Measurements from ENCODE around the gene MAP2K2.
"Not testable (repeated sequence)": the region's sequence is repeated elsewhere in the genome, so short reads cannot be mapped to it uniquely, and the experiment has no call there.

The MAP2K2 gene

DNA sequence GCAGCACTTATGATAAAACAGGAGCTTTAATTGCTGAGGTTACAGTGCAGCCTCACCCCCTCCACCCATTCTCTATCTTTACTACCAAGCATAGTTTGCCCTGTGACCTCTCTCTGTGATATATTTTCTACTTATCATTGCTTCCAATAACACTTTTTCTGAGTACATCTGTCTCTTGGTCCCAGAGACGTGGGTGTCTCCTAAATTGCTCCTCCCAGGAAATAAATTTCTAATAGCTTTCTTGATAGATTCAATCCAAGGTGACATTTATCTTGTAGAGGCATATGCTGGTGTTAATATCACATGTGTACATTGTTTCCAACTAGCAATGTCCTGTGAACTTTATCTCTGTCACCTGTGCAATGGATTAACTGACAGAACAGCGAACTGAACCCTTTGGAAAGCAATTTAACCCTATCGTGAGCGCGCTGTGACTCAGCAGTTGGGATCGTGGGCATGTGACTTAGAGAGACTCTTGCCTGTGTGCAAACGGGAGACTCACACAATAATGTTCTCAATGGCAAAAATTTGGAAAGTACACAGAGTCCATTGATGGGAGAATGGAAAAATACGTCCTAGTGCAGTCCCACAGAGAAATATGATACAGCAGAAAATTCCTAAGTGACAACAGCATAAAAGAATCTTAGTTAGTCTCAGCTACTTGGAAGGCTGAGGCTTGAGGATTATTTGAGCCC lies 7.0 kb upstream of the MAP2K2 start:
- no peak for DNase-seq (ENCODE audit: low read depth in 2 of 2)

DNA sequence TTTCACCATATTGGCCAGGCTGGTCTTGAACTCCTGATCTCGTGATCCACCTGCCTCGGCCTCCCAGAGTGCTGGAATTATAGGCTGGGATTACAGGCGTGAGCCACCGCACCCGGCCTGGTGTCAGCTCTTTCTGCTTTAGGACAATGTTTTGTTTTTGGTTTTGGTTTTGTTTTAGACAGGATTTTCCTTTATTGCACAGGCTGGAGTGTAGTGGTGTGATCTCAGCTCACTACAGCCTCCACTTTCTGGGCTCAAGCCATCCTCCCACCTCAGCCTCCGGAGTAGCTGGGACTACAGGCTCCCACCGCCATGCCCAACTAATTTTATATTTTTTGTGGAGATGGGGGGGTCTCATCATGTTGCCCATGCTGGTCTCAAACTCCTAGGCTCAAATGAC lies 5.1 kb upstream of the MAP2K2 start:
- DNase-seq (ENCODE audit: low read depth in 2 of 2): not testable (repeated sequence)

DNA sequence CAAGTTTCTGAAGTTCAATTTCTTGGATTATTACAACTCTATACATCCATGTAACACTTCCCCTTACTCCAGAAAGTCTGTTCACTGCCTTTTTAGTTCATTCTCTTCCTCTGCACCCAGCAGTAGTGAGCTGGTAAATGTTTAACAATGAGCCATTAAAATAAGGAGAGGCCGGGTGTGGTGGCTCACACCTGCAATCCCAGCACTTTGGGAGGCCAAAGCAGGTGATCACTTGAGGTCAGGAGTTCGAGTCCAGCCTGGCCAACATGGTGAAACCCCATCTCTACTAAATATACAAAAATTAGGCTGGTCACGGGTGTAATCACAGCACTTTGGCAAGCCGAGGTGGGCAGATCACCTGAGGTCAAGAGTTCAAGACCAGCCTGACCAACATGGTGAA lies 3.4 kb upstream of the MAP2K2 start:
- not testable (repeated sequence) for DNase-seq (ENCODE audit: low read depth in 2 of 2)

DNA sequence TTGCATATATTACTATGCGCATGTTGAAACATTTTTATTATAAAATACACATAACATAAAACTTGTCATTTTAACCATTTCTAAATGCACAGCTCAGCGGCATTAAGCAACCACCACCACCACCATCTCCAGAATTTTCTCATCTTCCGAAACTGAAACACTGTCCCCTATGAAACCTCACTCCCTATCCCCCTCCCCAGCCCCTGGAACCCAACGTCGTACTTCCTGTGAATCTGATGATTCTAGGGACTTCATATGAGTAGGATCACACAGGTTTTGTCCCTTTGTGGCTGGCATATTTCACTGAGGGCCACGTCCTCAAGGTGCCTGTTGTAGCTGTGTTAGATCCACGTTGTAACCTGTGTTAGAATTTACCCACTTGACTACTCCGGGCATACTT lies 716 bp upstream of the MAP2K2 start:
- no peak for DNase-seq (ENCODE audit: low read depth in 2 of 2)

DNA sequence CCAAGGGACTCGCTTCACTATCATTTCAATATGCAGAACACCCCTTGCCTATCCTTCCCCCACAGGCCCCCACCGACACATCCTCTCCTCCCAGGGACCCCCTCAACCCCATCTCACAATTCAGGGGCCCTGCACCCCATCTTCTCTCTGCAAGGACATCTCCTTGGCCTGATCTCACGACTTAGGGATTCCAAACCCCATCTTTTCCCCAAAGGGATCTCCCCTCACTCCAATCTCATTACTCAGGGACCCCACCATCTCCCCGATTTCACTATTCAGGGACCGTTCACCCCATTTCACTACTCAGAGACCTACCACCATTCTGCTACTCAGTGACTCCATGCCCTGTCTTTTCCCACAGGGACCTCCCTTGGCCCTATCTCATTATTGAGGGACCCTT lies 1.4 kb downstream of the MAP2K2 start:
- no peak for DNase-seq (ENCODE audit: low read depth in 2 of 2)

DNA sequence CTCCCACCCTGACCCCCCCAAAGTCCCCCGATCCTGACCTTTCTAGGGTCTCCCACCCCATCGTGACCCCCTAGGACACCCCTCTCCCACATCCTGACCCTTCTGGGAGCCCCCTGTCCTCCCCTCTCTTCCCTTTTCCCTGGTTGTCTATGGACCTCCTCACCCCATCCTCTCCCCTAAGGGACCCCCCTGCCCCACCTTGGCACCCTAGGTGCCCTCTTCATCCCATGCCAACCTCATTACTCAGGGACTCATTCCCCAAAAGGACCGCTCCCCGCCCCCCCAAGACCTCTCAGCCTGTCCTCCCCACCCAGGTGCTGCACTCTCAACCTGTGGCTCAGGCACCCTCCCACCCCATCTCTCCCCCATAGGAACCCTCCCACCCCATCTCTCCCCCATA lies 2.1 kb downstream of the MAP2K2 start:
- no peak for DNase-seq (ENCODE audit: low read depth in 2 of 2)

DNA sequence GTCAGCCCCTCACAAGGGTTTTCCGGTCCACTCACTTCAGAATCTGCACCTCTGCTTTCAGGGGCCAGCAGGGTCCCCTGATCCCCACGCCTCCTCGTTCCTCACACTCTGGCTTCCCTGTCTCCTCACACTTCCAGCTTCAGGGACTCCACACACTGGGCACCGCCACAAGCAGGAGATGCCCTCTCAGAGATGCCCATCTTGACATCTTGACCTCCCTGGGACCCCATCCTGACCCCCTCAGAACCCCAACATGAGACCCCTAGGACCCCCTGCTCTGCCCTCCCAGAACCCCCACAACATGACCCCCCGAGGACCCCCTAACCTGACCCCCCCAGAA lies 2.7 kb downstream of the MAP2K2 start:
- no peak for DNase-seq (ENCODE audit: low read depth in 2 of 2)

DNA sequence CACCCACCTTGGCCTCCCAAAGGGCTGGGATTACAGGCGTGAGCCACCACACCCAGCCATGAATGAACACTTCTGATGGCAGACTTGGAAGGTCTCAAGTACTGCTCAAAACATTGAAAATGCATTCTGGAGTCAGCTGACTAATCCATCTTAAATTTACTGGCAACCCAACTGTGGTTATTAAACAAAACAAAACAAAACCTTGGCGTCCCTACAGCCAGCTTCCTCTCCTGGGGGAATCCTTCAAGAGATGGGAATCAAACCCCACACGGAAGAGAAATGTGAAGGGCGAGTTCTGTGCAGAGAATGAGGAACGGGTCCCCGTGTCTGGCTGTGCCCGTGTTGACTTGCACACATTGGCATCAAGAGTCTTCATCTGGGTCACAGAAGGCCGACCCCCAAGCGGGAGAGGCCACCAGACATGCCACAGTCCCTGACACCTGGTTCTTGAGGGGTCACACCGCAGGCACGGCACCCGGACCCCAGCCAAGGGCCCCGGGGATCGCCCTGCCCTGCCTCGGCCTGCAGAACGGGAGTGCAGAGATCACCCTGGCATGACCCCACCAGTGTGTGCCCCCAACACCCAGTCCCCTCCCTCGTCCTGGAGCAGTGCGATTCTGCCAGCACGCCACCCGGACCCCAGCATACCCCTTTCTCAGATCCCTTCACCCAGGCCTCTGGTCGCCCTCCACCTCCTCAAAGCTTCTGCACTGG lies 3.2 kb downstream of the MAP2K2 start:
- DNase-seq (ENCODE audit: low read depth in 2 of 2): no peak

DNA sequence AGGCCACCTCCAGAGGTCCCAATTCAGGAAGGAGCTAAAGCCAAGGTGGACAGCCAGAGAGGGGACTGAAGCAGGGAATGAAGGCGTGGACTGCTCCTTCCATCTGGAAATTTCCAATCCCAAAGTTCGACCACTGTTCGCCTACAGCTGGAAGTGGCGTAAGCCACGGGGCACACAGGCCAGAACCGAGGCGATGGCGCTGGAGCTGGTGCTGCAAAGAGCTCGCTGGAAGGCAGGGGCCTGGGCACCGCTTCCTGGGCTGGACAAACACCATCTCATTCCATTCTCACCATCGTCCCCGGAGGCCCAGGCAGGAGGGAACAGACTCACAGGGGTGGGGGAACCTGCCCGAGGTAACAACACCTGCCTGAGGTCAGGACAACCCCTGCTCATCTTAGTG lies 4.2 kb downstream of the MAP2K2 start:
- no peak for DNase-seq (ENCODE audit: low read depth in 2 of 2)

DNA sequence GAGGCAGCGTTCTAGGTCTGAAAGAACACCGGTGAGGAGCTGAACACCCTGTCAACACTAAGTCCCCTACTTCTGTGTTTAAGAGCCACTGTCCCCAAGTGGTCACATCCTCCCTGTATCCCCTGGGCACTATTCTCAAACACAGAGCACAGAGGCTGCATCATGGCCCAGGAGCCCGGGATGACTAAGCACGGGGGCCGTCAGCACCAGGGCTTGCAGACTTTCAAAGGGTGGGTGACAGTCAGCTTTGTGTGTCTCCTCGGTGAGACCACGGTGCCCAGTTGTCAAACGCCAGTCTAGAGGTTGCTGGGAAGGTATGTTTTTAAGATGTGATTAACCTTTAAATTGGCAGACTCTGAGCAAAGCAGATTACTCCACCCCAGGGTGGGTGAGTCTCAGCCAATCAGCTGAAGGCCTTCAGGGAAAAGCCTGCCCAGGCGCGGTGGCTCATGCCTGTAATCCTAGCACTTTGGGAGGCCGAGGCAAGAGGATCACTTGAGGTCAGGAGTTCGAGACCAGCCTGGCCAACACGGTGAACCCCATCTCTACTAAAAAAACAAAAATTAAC lies 8.0 kb downstream of the MAP2K2 start:
- DNase-seq (ENCODE audit: low read depth in 2 of 2): no peak

DNA sequence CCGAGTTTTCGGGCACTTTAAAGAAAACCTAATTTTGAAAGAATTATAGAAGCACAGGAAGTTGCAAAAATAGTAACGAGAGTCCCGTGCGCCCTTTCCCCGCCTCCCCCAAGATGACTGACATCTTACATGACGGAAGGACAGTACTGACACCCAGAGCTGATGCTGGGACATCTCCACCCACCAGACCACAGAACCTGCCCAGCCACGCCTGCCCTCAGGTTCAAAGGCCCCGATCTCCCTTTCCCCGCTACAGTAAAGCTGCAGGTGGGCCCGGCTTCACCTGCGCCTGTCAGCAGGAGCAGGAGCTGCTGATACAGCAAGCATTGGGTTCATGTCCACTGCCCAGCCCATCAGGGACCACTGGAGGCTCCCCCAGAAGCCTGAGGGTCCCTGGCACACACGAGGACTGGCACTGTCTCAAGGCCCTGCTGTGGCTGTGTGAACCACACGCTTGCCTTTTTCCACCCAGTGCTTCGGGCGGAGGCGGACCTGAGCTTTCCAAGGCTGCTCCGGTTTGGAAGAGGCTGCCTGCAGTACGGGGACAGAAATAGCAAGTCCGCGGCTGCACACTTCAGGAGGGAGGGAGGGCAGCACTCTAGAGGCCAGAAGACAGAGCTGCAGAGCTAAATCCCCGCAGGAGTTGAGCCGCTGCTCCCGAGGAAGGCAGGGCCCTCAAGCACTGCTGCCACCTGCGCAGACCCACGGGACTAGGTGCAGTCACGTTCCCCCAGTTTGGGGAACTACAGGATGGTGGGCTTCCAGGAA lies 8.7 kb downstream of the MAP2K2 start:
- peak in 1 of 2 donors; percentile 36 for DNase-seq (ENCODE audit: low read depth in 2 of 2)

DNA sequence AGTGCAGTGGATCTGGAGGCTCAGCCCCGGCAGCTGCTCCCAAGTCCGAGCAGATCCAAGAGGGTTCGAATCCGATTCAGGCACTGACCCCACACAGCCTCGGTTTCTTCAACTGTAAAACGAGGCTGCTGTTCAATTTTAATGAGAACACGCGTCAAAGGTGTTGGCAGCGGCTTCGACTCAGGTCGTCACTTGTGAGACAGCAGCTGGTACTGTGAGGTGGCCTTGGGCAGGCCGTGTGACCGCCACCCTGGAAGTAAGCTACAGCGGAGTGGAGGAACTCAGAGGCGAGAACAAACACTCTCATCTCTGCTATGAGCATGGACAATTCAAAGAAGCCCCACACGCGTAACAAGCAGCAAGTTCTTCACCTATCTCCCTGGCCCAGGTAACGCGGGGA lies 9.7 kb downstream of the MAP2K2 start:
- DNase-seq (ENCODE audit: low read depth in 2 of 2): no peak

DNA sequence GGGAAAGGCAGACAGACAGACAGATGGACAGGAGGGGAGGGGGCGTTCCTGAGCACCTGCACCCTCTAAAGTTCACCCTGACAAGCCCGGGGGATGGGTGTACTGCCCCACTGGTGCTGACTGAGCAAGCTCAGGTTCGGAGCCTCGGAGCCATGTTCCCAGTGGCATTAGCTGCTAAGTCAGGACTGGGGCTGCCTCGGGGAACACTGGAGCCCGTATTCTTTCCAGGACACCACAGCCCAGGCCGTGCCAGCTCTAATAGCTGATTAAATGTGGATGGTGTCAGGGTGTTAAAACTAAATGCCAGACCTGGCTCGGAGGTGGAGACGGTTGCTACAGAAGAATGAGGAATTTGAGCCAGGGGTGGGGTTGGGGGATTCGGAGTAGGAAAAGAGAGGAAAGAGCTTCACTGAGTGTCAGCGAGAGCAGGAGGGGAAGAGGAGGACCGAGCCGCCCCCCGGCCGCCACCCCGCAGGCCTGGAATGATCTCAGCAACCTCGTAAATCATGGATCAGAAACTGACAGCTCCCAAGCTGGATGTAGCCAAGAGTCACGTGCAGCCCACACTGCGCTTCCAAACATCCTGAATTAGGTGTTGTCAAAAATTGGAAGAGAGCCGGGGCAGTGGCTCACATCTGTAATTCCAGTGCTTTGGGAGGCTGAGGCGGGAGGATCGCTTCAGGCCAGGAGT lies 10.4 kb downstream of the MAP2K2 start:
- DNase-seq (ENCODE audit: low read depth in 2 of 2): no peak

DNA sequence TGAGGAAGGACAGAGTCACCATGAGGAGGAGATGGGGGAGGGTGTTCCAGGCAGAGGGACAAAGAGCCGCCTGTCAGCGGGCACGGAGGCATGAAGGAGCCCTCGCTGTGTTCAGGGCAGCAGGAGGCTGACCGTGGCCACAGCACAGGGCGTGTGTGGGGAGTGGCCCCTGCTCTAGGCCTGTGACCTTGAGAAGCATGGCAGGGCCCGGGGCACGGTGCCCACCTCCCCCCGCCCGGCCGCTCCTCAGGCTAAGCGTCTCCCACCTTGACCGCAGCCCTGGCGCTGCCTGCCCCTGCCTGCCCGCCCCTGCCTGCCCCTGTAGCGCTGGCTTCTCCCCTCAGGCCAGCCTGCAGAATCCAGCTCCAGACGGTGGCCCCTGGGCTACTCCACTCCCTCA lies 11.6 kb downstream of the MAP2K2 start:
- DNase-seq (ENCODE audit: low read depth in 2 of 2): no peak

DNA sequence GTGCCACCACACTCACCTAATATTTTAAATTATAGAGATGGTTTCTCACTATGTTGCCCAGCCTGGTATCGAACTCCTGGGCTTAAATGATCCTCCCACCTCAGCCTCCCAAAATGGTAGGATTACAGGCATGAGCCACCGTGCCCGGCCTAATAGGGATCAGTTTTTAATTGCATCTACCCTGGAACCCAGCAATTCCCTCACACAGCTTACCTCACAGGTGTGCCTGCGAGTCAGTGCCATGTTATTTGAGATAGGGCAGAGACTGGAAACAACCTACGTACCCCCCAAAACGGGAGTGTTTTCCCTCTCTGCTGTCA lies 14.3 kb downstream of the MAP2K2 start:
- DNase-seq (ENCODE audit: low read depth in 2 of 2): no peak

DNA sequence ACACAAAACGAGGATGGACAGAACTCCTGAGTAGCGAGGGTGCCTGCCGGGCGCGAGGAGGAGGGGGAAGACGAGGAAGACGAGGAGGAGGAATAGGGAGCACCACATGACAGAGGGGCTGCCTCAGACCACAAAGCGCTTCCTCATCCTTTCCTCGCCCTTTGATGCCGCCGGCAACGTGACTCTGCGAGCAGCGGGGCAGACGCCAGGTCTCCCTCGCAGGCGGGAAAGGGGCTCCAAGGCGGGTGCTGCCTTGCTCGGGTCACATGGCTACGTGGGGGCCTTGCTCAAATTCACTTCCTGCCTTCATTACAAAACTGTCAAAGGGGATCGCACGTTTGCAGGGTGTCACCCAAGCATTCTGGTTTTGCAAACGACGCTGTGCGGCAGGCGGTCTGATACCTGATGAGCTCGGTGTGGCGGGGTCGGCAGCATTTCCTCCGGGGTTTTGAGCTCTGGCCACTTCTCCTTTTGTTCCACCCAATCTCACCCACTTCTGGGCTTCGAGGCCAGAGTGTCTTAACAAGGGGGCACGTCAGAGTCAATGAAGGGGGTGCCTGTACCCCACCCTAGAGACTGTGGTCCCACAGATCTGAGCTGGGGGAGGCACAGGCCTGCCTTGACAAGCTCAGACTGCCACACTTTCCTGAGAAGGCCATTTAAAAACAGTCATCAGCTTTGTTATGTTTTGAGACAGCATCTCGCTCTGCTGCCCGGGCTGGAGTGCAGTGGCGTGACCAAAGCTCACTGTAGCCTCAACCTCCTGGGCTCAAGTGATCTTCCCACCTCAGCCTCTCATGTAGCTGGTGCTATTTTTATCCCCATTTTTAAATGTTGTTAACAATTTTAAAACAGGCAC lies 14.9 kb downstream of the MAP2K2 start:
- no peak for DNase-seq (ENCODE audit: low read depth in 2 of 2)

DNA sequence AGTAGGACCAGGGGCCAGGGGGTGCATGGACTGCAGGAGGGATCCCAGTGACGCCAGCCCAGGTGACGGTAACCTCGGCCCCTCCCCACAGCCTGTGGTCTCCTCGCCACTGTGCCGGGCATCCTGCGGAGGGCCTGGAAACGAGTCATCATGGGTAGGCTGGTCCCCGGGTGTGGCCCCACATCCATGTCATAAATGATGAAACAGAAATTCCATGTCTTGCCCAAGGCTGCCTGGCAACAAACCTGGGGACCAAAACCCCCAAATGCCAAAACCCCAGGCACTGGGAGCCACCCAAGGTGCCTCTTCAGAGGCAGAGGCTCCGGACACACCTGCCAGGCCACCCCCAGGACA lies 20.9 kb downstream of the MAP2K2 start:
- no peak for DNase-seq (ENCODE audit: low read depth in 2 of 2)

DNA sequence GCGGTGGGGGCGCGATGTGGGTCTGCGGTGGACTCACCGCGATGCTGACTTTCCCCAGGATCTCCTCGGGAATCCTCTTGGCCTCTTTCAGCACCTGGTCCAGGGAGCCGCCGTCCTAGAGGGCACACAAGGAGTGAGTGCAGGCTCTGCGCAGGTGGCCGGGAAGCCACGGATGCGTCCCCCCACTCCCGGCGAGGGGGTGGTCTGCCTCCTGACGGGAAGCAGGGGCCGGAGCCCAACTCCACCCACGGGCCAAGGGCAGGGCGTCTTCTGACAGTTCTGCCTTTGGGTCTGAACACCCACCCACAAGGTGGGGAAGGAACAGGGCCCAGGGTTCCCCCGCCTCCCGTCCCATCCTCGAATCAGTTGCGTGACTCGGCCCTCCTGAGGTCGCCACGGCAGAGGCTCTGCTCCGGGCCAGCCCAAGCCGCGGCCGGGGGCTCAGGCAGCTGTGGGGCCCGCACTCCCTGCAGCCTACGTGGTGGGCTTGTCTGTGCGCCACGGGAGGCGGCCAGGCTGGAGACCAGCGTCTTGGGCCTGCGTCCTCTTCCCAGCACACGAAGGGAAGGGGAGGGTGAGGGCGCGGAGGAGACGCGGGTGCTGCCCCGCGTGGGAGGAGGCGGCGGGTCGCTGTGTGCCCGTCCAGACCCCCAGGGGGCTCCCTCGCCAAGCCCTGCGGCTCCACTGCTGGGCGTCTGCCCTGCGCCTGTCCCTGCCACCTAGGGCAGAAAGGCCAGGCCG lies 21.4 kb downstream of the MAP2K2 start:
- DNase-seq (ENCODE audit: low read depth in 2 of 2): no peak

DNA sequence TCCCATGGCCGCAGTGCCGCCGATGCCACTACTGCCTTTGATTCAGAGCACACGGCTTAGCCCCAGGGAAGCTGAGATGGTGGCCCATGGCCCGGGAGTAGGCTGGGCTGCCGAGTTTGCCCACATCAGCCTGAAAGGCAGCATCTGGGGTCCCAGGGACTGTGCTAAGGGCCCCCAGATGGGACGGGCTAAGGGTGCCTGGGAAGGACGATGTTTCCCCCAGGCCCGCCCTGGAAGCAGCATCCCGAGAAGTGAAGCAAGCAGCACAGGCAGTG lies 22.5 kb downstream of the MAP2K2 start:
- DNase-seq (ENCODE audit: low read depth in 2 of 2): no peak

DNA sequence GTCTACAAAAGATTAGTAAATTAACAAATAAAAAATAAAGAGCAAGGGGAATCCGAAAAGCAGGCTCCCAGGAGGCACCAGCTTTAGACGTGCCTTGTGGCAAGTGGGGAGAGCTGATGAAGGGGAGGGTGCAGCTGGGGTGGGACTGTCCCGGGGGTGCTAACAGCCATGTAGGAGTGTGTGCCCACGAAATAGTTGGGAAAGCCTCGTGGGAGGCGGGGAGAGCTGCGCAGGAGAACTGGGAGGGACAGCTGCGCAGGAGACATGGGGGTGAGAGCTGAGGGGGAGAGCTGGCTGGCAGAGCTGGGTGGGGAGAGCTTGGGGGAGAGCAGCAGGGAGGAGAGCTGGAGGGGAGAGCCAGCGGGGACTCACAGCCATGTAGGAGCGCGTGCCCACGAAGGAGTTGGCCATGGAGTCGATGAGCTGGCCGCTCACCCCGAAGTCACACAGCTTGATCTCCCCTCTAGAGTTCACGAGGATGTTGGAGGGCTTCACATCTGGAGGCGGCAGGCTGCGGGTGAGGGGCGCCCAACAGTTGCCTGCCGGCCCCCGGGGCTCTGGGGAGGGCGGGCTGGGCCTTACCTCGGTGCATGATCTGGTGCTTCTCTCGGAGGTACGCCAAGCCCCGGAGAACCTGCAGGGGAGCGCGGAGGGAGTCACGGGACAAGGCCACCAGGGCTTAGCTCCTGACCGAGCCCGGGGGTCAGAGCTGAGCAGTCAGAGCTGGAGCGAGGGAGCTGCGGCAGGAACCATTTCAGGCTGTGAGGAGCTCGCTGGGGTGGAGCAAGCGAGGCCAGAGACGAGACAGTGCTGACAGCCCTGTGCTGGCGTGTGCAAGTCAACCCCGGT lies 23.1 kb downstream of the MAP2K2 start:
- no peak for DNase-seq (ENCODE audit: low read depth in 2 of 2)

All from activated CD4-positive, alpha-beta T cell treated with anti-CD3 and anti-CD28 coated beads for 24 hours (primary cell).